NCI-H187 treated with DMSO at 0.1 percent for 48 hours (cell line): ENCODE measurements around the gene ZBTB37.
A peak's percentile ranks its signal among the peaks of the same experiment; 100 is the strongest.
"Not testable (repeated sequence)": the region's sequence is repeated elsewhere in the genome, so short reads cannot be mapped to it uniquely, and the experiment has no call there.

Experiments used
- DNase-seq: peaks from one replicate; lab custom pipeline; 2025; lab: John Stamatoyannopoulos, UW

ZBTB37 gene, protein sequence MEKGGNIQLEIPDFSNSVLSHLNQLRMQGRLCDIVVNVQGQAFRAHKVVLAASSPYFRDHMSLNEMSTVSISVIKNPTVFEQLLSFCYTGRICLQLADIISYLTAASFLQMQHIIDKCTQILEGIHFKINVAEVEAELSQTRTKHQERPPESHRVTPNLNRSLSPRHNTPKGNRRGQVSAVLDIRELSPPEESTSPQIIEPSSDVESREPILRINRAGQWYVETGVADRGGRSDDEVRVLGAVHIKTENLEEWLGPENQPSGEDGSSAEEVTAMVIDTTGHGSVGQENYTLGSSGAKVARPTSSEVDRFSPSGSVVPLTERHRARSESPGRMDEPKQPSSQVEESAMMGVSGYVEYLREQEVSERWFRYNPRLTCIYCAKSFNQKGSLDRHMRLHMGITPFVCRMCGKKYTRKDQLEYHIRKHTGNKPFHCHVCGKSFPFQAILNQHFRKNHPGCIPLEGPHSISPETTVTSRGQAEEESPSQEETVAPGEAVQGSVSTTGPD

DNA sequence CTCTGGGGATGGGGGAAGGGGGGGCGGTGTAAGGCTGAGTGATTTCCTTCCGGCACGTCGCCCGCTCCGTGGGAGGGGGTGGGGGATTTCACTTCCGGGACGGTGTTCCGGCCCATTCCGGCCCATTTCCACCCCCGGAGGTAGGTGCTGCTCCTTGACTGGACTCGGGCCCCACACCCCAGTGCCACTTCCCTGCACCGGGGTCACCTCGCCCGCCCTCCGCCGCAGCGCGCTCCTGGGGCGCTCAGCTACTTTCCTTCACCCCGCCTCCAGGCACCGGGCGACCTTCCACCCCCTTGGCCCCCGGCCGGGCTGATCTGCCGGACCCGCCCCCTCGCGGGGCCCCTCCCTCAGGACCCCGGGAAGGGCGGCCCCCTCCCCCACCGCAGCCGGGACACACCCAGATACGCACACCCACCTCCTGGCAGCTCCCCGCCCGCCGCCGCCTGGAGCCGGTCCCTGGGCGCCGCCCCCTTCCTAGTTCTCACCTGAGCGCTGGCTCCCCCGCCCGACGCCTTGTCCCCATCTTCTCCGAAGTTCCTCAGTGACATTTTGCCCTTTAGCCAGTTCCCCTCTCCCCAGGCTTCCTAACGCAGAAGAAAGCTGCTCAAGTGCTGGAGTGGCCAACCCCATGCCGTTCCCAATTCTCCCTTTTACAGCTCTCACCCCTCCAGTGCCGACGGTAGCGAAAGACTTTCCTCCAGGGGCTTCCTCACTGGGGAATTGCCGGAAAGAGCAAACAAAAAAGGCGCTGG lies at the start of gene ZBTB37:
Gene ZBTB37 (plus strand): TSS at position 115 of the 755 bp plus-strand sequence. CDS start 1,846 bp downstream, outside the sequence.
- DNase-seq, result peak; percentile 91

DNA sequence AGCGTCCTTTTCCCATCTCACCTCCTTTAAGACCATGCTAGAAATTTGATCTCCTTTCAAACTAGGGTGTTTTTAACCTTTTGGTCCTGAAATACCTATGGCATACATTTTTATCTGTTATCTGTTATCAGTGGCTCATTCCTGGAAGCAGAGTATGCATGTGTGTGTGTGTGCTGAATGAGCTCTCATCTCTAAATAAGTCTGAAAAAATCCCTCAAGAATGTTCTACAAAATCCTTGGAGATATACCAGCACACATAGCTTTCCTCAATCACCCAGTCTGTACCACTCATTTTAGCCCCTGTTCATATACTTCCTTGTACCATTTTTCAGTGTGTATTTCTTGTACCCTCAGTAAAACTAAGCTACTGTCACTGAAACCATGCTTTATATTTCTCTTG lies 49.7 kb upstream of the ZBTB37 start:
- DNase-seq, result no peak

- DNase-seq, result no peak
These were observed 46.5 kb upstream of the ZBTB37 start for GRCh38 chr1:173821680-173822079.

DNA sequence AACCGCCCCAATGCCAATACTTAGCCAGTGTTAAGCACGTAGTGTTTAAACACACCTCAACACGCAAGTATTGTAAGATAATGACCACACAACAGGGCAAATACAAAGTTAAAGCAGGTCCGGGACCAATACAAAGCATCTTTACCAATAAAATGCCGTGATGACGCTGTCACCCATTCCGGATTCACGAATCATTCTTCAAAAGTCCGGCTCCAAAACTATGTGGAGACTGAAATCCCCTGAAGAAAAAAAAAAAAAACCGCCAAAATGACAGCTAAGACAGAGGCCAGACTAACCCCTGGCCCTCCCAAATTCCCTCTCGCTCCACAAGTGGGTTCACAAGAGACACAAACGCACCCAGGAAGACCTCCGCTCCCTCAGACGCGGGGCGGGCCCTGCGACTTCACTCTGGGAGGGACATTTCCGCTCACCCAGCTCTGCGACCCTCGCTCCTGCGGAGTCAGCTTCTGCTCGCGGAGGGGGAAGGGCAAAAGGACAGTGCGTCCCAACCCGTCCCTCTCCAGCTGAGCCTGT lies 44.3 kb upstream of the ZBTB37 start:
- DNase-seq, result no peak

DNA sequence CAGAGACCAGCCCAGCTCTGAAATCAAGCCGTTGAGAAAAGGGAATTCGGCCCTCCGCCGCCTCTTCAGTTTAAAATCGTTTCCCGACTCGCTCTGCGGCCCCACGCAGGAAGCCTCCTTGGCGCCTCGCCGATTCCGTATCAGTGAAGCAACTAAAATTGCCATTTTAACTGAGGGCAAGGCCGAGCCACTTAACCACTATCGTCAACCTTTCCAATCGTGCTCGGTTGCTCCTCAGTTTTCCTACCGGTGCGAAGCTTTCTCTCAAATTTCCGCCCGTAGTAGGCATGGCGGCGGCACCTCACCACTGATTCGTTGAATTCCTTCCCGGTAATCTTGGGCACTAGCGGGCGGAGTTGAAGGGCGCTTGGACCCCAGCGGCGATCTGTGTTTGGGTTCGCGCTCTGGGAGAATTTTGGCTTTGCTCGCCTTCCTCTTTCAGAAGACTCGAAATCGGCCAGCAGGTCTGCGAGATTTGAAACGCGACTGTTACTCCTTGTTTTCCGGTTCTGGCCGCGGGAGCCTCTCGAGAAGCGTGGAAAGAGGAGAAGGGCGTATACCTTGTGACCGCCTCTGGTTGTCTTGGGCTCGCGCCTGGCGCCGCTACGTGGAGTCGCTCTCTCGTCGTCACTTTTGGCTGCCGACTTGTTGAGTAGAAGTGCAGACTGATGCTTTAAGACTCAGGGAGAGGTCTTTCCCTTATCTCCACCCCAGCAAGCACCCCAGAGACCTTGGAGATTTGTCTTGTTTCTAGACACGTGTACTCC lies 43.7 kb upstream of the ZBTB37 start, which contains the start of the genes CENPL and DARS2:
Gene CENPL (minus strand): TSS at position 569 of the 767 bp plus-strand sequence. CDS start 13,584 bp downstream, outside the sequence.
Gene DARS2 (plus strand): TSS at position 359 of the 767 bp plus-strand sequence. CDS start 557 bp downstream, outside the sequence.
- DNase-seq, result peak; percentile 99

- no peak for DNase-seq
These were observed 40.6 kb upstream of the ZBTB37 start for GRCh38 chr1:173827611-173828010.

GRCh38 chr1:173832748-173833147 lies 35.4 kb upstream of the ZBTB37 start:
- DNase-seq, result no peak

GRCh38 chr1:173852105-173852504 lies 16.1 kb upstream of the ZBTB37 start:
- no peak for DNase-seq

DNA sequence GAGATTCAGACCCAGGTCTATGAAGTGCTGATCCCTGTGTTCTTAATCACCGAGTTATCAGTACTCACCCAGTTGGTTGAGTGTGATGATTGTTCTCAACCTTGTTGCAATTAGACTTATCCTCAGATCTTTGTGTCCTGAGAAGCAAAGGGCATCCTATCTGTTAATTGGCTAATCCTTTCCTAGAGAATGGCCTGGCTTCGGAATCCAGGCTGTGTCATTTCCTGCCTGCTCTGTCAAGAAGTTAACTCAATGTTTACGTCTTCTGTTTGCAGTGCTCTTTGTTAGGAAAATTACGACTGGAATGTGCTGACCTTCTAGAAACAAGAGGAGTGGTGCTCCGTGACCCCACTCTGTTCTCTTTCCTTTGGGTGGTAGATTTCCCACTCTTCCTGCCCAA lies 15.1 kb upstream of the ZBTB37 start:
- no peak for DNase-seq

GRCh38 chr1:173856014-173856413 lies 12.2 kb upstream of the ZBTB37 start:
- DNase-seq, result no peak

- DNase-seq, result no peak
These were observed 11.3 kb upstream of the ZBTB37 start for GRCh38 chr1:173856903-173857302.

DNA sequence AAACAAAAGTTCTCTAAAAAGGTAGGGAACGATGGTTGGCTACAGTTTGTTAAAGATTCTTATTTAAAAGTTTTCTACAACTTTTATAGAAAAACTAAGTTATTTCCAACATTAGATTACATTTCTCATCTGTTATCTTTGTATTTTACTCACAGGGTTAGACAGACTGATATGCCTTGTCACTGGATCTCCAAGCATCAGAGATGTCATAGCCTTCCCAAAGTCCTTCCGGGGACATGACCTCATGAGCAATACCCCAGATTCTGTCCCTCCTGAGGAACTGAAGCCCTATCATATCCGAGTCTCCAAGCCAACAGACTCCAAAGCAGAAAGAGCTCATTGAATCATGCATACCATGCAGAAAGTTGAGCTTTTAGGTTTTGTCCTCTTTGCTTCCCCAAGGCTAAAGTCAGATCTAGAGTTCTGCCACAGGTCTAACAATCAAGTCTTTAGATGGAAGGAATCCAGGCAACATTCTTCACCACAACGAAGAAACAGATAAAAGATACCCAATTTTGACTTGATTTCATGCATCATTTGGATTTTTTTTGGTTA lies 10.7 kb upstream of the ZBTB37 start:
- no peak for DNase-seq

DNA sequence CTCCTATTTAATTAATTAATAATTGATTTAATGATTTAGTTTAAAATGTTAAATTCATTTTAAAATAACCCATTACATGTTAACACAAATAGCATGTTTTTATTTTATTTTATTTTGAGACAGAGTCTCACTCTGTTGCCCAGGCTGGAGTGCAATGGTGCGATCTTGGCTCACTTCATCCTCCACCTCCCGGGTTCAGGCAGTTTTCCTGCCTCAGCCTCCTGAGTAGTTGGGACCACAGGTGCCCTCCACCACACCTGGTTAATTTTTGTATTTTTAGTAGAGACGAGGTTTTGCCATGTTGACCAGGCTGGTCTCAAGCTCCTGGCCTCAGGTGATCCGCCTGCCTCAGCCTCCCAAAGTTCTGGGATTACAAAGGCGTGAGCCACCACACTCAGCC lies 8.6 kb upstream of the ZBTB37 start:
- not testable (repeated sequence) for DNase-seq

DNA sequence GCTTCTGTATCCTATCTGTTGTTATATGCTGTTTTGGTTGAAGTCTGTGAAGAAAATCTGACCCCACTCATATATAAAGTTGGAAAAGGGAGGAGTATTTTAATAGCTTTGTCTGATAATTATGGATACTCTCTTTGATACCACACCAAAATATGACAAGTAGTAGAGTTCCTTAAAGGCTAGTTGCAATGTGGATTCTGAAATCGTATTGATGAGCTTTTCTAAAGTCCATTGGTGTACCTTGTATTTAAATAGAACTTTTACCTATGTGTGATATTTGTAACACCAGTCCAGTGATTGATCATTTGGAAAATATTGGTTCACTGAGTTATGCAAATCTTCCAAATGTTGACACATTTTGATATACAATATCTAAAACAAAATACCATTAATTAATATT lies 8.1 kb upstream of the ZBTB37 start:
- no peak for DNase-seq

DNA sequence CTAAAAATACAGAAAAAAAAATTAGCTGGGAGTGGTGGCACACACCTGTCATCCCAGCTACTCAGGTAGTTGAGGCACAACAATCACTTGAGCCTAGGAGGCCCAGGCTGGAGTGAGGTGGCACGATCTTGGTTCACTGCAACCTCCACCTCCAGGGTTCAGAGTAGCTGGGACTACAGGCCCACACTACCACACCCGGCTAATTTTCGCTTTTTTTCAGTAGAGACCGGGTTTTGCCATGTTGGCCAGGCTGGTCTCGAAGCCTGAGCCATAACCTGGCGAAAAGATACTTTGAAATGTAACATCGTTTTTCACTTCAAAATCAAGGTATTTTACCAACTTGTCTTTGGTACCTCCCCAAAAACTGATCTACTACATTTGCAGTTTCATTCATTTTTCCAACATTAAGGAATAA lies 6.4 kb upstream of the ZBTB37 start:
- no peak for DNase-seq

DNA sequence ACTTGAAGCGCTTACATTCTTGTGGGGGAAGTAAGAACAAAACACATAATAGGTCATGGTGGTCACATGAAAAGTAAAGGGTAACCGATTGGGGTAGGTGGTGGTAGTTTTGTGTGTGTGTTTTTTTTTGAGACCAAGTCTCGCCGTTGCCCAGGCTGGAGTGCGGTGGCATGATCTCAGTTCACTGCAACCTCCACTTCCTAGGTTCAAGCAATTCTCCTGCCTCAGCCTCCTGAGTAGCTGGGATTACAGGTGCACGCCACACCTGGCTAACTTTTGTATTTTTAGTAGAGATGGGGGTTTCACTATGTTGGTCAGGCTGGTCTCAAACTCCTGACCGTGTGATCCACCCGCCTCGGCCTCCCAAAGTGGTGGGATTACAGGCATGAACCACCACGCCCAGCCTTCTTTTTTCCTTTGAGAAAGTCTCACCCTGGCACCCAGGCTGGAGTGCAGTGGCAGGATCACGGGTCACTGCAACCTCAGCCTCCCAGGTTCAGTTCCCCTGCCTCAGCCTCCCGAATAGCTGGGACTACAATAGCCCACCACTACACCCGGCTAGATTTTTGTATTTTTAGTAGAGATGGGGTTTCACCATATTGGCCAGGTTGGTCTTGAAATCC lies 5.9 kb upstream of the ZBTB37 start:
- not testable (repeated sequence) for DNase-seq

GRCh38 chr1:173862769-173863223 lies 5.4 kb upstream of the ZBTB37 start:
- no peak for DNase-seq

- DNase-seq, result no peak
These were observed 4.7 kb upstream of the ZBTB37 start for GRCh38 chr1:173863224-173864161.

DNA sequence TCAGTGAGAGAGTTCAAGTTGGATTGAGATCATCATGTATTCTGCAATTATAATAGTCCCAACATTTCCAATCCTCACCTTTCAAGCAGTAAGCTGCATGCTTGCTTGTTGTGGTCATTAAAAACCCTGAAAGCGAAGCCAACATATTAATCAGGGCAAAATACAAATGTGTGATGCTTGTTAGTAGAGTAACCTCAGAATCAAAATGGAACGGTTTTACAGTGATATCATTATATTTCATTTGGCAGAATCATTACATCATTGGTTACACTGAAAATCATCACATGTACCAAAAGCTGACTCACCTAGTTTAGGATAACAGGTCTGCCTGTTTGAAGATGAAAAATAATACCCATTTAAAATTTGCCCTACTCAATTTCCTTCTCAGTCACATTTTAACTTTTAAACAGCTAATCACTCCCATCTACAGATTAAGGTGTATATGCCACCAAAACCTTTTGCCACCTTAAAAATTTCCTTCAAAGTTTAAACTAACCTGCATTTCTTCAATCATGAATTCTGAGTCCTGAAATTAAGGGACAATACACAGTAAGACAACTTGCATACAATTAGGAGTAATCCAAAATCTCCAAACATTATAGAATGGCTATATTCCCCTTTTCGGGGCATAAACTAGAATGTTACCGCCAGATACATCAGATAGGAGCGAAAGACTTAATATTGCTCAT lies 3.9 kb upstream of the ZBTB37 start:
- DNase-seq, result no peak
